ENCODE data around the gene CHRNA5. TPM values are rescaled to one million over a fixed set of nuclear protein-coding genes. Genes with fewer than 3 reads are reported as not detected.
"Not testable (repeated sequence)": the region's sequence is repeated elsewhere in the genome, so short reads cannot be mapped to it uniquely, and the experiment has no call there.

CHRNA5 gene
- 1 to 10 TPM in 9 of 10 donors, under 1 TPM in 1; 0.49 to 3.9 (median 2.4) TPM for total RNA-seq
- polyA plus RNA-seq, result 1 to 10 TPM in 1 of 2 donors, under 1 TPM in 1; 0.51 to 1.0 TPM
- long read RNA-seq, donor 1, partial matches to known transcripts, result 0 of 1 reads
- long read RNA-seq, donor 1, other reads (novel, unspliced or antisense), result 1 of 1 reads
- long read RNA-seq, donor 2, result 0 reads
- long read RNA-seq, donor 3, result 0 reads

- H3K27ac ChIP-seq, result no peak within 1 kb of the TSS
- peaks cover 0 to 37% (median 14%) of the 10 kb centered on the region in 7 donors for H3K27me3 ChIP-seq
- no peaks in the 10 kb centered on the region for H3K36me3 ChIP-seq
- DNase-seq (peak; percentile 83 to 87), ATAC-seq (peak; percentile 89 to 98 (median 94))
- H3K4me3 ChIP-seq, result peak within 1 kb of the TSS; percentile 38 to 85 (median 60)
- no peaks in the 10 kb centered on the region for H3K9me3 ChIP-seq
- 1% methylated on average over 47 to 75 of the region's 75 CpGs for WGBS, 2 donors
- H3K4me1 ChIP-seq, result peaks cover 0 to 17% (median 12%) of the 10 kb centered on the region in 9 donors
- intact Hi-C loops (cut with DNase I), result no loop called here
- TF ChIP-seq, protein P1, sequence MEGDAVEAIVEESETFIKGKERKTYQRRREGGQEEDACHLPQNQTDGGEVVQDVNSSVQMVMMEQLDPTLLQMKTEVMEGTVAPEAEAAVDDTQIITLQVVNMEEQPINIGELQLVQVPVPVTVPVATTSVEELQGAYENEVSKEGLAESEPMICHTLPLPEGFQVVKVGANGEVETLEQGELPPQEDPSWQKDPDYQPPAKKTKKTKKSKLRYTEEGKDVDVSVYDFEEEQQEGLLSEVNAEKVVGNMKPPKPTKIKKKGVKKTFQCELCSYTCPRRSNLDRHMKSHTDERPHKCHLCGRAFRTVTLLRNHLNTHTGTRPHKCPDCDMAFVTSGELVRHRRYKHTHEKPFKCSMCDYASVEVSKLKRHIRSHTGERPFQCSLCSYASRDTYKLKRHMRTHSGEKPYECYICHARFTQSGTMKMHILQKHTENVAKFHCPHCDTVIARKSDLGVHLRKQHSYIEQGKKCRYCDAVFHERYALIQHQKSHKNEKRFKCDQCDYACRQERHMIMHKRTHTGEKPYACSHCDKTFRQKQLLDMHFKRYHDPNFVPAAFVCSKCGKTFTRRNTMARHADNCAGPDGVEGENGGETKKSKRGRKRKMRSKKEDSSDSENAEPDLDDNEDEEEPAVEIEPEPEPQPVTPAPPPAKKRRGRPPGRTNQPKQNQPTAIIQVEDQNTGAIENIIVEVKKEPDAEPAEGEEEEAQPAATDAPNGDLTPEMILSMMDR (IDR thresholded peaks at IDR 0.05), result no peak
Measured at GRCh38 chr15:78565097-78565950, at the start of gene CHRNA5. Gene CHRNA5, plus strand, starts transcription at chr15:78565520. Its CDS starts 200 bp downstream, at chr15:78565720.

GRCh38 chr15:78520035-78520434, 45.3 kb upstream of the CHRNA5 start:
- H3K4me3 ChIP-seq; H3K9me3 ChIP-seq; DNase-seq; ATAC-seq; H3K27me3 ChIP-seq; H3K4me1 ChIP-seq; intact Hi-C loops (cut with DNase I); H3K27ac ChIP-seq: not testable (repeated sequence)
- peaks cover 0 to 37% (median 0%) of the 10 kb centered on the region in 9 donors for H3K36me3 ChIP-seq
- WGBS, 2 donors, result 91 to 97% methylated on average over 2 of the region's 3 CpGs

DNA sequence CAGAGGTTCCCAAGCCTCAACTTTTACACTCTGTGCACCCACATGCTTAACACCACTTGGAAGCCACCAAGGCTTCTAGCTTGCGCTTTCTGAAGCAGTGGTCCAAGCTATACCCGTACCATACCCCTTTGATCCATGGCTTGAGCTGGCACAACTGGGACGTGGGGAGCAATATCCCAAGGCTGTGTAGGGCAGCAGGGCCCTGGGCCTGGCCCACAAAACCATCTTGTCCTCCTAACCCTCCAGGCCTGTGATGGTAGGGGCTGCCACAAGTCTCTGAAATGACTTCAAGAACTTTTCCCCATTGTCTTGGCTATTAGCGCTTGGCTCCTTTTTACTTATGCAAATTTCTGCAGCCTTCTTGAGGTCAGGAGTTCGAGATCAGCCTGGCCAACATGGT, 41.1 kb upstream of the CHRNA5 start:
- DNase-seq, result no peak
- no peak overlapping the region for H3K4me3 ChIP-seq
- intact Hi-C loops (cut with DNase I), result no loop called here
- no peaks in the 10 kb centered on the region for H3K27me3 ChIP-seq
- no peak for ATAC-seq
- TF ChIP-seq, protein P1 (IDR thresholded peaks at IDR 0.05), result no peak
- no peaks in the 10 kb centered on the region for H3K9me3 ChIP-seq
- no peaks in the 10 kb centered on the region for H3K4me1 ChIP-seq
- peaks cover 0 to 12% (median 0%) of the 10 kb centered on the region in 9 donors for H3K36me3 ChIP-seq
- WGBS, 2 donors, result 88 to 91% methylated on average over 5 of the region's 5 CpGs
- H3K27ac ChIP-seq, result no peak overlapping the region

GRCh38 chr15:78527325-78527724, 38.0 kb upstream of the CHRNA5 start:
- DNase-seq (no peak), ATAC-seq (no peak)
- Histone ChIP-seq H3K27me3 (no peaks in the 10 kb centered on the region), H3K36me3 (peaks cover 0 to 4% (median 0%) of the 10 kb centered on the region in 9 donors), H3K4me3 (no peak overlapping the region), H3K9me3 (no peaks in the 10 kb centered on the region), H3K27ac (no peak overlapping the region), H3K4me1 (no peaks in the 10 kb centered on the region)
- intact Hi-C loops (cut with DNase I), result no loop called here
- 84 to 90% methylated on average over 5 of the region's 5 CpGs for WGBS, 2 donors
- TF ChIP-seq, protein P1 (IDR thresholded peaks at IDR 0.05), result no peak
